Mononuclear cell (primary cell): ENCODE data around the gene TNS2. TPM values are rescaled to one million over a fixed set of nuclear protein-coding genes. Genes with fewer than 3 reads are reported as not detected.
"Not testable (repeated sequence)": the region's sequence is repeated elsewhere in the genome, so short reads cannot be mapped to it uniquely, and the experiment has no call there.

Source experiments
- H3K27me3 ChIP-seq: 2 replicates; pipeline ENCODE4 v1.6.0; 2011; ENCODE audit warnings: low read length, control low read depth; ENCODE audit not compliant: insufficient read depth
- H3K4me1 ChIP-seq: 2 replicates; pipeline ENCODE4 v1.5.1; 2011; ENCODE audit warnings: mild to moderate bottlenecking, low read length, control low read depth; ENCODE audit not compliant: insufficient read depth
- H3K4me3 ChIP-seq: 2 replicates; pipeline ENCODE4 v1.5.1; 2011; ENCODE audit warnings: mild to moderate bottlenecking, low read length, moderate library complexity
- H3K9me3 ChIP-seq: 2 replicates; pipeline ENCODE4 v1.5.1; 2011; ENCODE audit warnings: low read depth, mild to moderate bottlenecking, control low read depth, low read length
- total RNA-seq: library from RNA; depleted of rRNA; stranded (reverse); fragments of >200 nt; gene quantifications from one replicate; pipeline ENCODE4 v1.2.3, GENCODE V29; 2012

The TNS2 gene
- total RNA-seq, 1 donor: 0.21 TPM

DNA sequence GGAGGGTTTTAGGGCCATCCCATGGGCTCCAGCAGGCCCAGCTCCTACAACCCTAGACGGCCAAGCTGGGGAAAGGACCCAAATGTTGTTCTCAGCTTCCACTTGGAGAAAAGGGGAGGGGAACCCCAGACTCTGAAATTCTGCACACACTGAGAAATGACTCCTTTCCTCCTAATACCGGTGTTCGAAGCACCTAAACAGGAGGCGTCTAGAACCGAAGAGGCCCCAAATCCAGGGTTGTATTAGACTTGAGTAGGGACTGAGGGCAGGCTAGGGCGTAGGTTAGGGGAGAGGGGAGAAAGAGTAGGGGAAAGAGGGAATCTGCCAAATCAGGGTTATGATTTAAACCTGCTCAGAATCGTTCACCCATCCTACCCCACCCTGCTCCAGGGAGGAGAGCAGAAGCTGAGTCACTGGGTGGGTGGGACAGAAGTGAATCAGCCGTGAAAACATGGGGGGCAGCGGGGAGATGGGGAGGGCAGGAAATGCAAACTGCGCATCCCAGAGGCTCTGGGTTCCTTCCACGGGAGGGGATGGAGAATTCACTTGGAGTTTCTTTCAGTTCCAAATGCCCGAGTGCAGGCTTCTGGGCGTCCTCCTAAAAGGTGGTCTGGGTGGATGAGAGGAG lies 48.6 kb downstream of the TNS2 start:
- H3K4me1 ChIP-seq: peaks cover 64% of the 10 kb centered on the region

DNA sequence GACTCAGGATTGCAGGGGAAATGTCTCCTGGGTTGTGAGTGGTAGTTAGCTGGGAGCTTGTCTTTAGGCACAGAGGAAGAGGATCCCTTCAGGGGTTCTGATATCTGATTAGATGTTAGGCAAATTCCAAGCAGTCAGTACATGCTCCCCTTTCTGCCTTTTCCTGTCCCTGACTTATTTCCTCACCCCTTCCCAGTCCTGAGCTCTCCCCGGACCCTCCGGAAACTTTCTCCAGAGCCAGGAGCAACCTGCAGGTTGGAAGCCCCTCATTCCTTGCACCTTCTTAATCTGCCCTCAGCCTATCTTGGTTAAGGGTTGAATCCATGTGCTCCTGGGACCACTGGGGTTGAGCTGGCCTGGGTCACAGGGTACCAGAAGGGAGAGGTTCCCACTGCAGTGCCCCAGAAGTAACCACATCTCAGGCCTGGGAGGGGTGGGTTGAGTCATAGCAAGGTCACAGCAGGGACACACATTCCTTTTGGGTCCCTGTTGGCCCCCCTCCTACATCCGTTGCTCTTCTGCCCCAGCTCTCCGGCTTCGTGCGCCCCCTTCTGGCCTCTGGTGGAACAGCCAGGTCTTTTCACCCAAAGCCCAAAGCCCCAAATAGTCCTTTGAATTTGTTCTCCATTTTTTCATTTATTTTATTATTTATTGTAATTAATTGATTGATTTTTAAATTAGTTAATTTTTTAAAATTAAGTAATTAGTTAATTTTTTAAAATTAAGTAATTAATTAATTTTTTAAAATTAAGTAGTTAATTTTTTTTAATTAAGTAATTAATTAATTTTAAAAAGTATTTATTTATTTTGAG lies 49.4 kb downstream of the TNS2 start:
- Histone ChIP-seq H3K4me3 (no peak overlapping the region), H3K4me1 (peaks cover 64% of the 10 kb centered on the region), H3K9me3 (no peaks in the 10 kb centered on the region), H3K27me3 (peaks cover 9% of the 10 kb centered on the region)

More for the DNA sequence above, 48.6 kb downstream of the TNS2 start:
- H3K9me3 ChIP-seq: no peaks in the 10 kb centered on the region
- peaks cover 9% of the 10 kb centered on the region for H3K27me3 ChIP-seq
- no peak overlapping the region for H3K4me3 ChIP-seq

DNA sequence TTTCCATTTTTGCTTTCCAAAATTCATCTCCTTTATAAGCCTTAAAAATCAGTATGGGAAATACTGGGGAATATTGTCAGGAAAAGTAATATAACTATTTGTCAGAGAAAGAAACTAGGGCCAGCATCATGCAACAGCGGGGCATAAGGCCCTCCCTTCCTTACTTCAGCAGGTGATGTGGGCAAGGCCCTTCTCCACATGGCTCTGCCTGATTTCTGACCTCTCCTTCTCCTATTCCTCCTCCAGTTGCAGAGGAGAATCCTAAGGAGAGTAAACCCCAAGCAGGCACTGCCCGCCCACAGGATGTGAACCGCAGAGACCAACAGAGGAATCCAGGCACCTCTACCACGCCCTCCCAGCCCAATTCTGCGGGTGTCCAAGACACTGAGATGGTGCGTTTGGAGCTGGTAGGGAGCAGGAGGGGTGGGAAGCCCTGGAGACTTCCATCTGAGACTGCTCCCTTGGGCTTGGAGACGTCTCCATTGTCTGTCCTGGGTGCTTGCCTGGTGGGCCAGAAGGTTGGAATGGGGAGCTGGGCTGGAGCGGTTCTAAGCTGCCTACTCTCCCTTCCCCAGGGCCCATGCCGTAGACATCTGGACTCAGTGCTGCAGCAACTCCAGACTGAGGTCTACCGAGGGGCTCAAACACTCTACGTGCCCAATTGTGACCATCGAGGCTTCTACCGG lies 50.7 kb downstream of the TNS2 start:
- H3K4me3 ChIP-seq: no peak overlapping the region
- no peaks in the 10 kb centered on the region for H3K9me3 ChIP-seq
- H3K27me3 ChIP-seq: peaks cover 9% of the 10 kb centered on the region
- peaks cover 64% of the 10 kb centered on the region for H3K4me1 ChIP-seq

DNA sequence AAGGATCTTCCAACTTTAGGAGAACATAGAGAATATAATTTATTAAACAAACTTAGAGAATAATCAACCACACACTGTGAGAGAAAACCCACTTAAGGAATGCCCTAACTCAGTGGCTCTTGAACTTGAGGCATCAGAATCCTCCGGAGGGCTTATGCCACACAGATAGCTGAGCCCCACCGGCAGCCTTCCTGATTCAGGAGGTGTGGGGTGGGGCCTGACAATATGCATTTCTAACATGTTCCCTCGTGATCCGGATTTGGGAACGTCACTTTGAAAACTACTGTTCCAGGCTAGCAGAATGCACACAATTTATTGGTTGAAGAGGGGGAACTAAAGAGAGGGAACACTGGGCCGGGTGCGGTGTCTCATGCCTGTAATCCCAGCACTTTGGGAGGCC lies 51.4 kb downstream of the TNS2 start:
- peaks cover 9% of the 10 kb centered on the region for H3K27me3 ChIP-seq
- H3K9me3 ChIP-seq: no peaks in the 10 kb centered on the region
- H3K4me3 ChIP-seq: no peak overlapping the region
- H3K4me1 ChIP-seq: peaks cover 58% of the 10 kb centered on the region

DNA sequence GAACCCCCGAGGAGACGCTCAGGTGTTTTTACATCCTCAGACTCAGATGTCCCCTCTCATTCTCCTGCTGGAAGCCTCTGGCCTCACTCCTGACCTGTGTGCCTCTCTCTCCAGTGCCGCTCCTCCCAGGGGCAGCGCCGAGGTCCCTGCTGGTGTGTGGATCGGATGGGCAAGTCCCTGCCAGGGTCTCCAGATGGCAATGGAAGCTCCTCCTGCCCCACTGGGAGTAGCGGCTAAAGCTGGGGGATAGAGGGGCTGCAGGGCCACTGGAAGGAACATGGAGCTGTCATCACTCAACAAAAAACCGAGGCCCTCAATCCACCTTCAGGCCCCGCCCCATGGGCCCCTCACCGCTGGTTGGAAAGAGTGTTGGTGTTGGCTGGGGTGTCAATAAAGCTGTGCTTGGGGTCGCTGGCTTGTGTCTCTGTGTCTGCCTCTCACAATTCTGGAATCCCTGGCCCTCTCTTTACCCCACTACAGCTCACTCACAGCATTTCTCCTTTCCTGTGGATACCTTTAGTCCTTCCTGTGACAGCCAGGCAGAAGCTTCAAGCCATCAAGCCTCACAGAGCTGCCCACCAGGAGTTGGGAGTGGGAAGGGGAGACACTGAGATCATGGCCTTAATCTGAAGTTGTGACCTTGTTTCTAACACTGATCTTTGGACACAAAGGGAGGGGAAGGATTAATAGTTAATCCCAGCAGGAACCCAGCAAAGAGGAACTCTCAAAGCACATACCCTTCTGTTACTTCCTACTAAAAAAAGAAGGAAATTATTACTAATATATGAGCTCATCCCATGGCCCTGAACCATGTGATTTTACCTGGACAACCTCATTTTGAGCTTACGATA lies 52.3 kb downstream of the TNS2 start:
- Histone ChIP-seq H3K9me3 (no peaks in the 10 kb centered on the region), H3K4me1 (peaks cover 49% of the 10 kb centered on the region), H3K4me3 (no peak overlapping the region), H3K27me3 (peaks cover 5% of the 10 kb centered on the region)

DNA sequence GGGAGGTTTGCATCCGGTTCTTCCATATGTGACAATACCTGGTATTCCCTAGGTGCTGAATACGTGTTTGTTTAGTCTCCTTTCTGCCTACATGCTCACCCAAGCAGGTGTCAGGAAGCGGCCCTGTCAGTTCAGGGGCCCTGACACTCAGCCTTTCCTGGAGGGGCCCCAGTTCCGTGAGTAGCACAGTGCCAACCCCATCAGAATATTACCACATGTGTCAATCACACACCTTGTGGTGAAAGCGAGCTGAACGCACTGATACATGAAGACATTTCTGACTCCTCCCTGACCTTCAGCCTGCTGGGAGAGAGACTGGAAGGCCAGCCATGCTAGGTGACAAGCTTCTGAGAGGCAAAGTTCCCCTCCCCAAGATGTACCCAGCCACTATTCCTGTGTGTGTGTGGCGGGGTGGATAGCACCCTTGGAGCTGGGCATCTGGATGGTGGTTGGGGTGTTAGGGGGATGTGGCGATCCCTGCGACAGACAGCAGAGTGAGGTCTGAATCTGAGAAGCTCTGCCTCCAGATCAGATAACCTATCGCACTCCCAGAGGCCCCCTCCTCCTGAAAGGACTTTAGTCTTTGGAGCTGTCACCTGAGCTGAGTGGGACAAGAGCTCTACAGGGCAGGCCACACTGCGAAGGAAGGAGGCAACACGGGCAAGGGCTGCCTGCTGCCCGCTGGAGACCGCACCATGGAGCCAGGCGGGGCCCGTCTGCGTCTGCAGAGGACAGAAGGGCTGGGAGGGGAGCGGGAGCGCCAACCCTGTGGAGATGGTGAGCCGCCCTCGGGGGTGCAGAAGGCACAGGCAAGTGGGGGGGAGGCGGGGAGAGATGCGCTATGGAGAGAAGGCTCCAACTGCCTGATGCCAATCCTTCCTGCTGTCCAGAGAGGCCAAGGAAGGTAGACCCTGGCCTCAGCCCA lies 53.3 kb downstream of the TNS2 start, which contains the start of gene SOAT2:
TSS of gene SOAT2 (plus strand) at position 604 of the 925 bp plus-strand sequence. CDS start at position 696, 92 bp downstream.
- Histone ChIP-seq H3K27me3 (peaks cover 4% of the 10 kb centered on the region), H3K9me3 (no peaks in the 10 kb centered on the region), H3K4me3 (no peak within 1 kb of the TSS), H3K4me1 (peaks cover 39% of the 10 kb centered on the region)

DNA sequence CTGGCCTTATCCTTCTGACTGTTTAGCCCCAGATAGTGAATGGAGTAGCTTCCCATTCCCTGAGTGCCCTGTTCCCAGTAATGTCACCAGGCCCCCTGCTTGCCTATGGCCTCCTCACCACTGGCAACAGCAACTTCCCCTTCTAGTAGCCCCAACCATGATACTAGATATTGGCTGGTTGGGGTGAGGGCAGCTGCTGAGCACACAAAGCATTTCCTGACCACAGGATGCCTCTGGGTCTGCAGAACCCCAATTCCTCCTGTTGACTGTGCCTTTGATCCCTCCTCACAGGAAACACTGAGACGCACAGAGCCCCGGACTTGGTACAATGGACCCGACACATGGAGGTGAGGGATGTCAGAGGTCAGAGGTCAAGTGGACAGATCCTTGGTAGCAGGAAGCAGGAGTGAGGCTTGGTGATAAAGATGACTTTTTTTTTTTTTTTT lies 54.0 kb downstream of the TNS2 start:
- no peak overlapping the region for H3K4me3 ChIP-seq
- peaks cover 32% of the 10 kb centered on the region for H3K4me1 ChIP-seq
- no peaks in the 10 kb centered on the region for H3K27me3 ChIP-seq
- no peaks in the 10 kb centered on the region for H3K9me3 ChIP-seq

DNA sequence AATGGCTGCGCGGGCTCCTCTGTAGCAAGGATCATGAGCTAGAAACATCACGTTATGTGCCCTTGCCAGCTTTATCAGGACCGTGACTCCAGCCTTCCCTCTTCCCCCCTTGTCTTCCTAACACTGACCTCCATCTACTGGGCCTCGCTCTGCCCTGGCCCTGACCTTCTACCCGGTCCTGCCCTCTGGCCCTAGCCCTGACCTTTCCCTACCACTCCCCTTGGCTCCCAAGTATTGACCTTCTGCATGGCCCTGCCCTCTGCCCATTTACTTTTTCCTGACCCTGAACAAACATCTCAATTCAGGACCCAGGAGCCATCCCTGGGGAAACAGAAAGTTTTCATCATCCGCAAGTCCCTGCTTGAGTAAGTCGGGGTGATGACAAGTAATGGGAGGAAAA lies 55.4 kb downstream of the TNS2 start:
- no peak overlapping the region for H3K4me3 ChIP-seq
- H3K9me3 ChIP-seq: no peaks in the 10 kb centered on the region
- H3K27me3 ChIP-seq: no peaks in the 10 kb centered on the region
- H3K4me1 ChIP-seq: peaks cover 26% of the 10 kb centered on the region

DNA sequence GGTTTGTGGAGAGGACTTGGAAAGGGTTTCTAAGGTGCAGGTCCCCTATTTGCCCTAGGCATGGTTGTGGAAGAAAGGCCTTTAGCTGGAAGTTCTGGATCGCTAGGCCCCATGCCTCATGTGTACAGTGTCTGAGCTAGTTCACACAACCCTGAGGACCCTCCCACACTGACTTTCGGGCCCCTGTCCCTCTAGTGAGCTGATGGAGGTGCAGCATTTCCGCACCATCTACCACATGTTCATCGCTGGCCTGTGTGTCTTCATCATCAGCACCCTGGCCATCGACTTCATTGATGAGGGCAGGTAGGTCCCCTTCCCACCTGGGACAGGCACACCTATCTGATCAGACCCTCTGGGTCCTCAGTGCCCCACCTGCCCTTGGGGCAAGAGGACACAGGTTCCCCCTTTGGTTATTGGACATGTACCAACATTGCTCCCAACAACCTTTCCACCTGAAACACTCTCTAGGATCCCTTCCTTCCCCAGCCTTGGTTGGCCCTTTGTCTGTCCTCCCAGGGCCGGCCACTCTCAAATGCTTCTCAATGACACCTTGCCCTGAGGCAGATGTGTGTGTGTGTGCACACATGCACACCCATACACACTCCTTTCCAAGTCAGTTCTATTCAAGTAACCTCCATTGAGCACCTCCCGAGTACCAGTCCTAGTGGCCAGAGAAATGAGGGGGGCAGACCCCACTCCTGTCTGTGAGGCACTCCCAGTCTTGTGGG lies 56.0 kb downstream of the TNS2 start:
- no peak overlapping the region for H3K4me3 ChIP-seq
- peaks cover 26% of the 10 kb centered on the region for H3K4me1 ChIP-seq
- H3K27me3 ChIP-seq: no peaks in the 10 kb centered on the region
- H3K9me3 ChIP-seq: no peaks in the 10 kb centered on the region

DNA sequence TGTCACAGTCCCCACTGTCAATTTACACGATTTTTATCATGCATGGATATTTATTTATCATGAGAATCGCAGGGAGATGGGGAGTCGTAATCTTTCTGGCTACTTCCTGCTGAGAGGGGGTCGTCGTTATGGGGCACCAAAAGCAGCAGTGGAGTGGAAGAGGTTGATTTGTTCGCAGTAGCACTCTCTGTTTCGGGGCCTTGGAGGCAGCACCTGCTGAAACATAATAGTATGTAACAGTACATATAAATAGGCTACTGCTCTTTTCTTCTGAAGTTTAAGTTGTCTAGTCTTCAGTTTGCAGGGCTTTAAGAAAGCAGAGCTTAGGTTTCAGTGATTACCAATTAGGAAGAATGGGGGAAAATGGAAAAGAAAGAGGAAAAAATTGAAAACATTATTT lies 57.3 kb downstream of the TNS2 start:
- Histone ChIP-seq H3K4me1 (peaks cover 23% of the 10 kb centered on the region), H3K27me3 (no peaks in the 10 kb centered on the region), H3K4me3 (no peak overlapping the region), H3K9me3 (no peaks in the 10 kb centered on the region)

DNA sequence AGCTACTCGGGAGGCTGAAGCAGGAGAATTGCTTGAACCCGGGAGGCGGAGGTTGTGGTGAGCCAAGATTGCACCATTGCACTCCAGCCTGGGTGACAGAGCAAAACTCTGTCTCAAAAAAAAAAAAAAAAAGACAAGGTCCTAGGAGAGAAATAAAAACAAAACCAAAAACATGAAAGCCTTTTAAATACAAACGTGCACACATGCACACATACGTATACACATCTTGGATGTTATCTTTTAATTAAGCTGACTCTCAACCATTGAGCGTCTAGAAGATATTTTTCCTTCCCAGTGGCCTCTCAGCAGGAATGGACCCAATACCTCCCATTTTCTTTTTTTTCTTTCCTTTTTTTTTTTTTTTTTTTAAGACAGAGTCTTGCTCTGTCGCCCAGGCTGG lies 62.6 kb downstream of the TNS2 start:
- not testable (repeated sequence) for H3K4me3 ChIP-seq, H3K27me3 ChIP-seq, H3K4me1 ChIP-seq, H3K9me3 ChIP-seq

DNA sequence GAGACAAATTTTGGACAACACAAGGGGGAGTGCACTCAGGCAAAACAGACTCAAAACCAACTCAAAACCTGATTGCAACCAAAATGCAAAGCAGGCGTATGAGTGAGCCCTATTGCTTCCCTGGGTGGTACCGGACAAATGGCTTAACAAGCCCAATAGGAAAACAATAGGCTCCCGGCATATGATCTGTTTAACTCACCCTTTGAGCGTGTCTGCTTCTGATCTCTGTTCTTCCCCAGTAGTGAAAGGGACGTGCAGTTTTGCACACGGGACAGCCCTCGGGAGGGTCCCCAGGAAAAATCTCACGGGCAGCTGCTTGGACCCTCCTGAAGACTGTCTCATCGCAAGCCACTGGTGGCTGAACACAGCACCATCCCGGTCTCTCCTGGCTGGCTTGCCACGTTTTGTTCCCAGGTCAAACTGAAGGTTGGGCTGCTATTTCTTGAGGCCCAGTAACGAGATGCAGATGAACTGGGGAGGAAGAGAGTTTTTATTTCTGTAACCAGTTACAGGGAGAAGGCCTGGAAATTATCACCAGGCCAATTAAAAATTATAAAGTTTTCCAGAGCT lies 63.4 kb downstream of the TNS2 start:
- Histone ChIP-seq H3K4me3 (no peak overlapping the region), H3K4me1 (no peaks in the 10 kb centered on the region), H3K9me3 (no peaks in the 10 kb centered on the region), H3K27me3 (no peaks in the 10 kb centered on the region)

DNA sequence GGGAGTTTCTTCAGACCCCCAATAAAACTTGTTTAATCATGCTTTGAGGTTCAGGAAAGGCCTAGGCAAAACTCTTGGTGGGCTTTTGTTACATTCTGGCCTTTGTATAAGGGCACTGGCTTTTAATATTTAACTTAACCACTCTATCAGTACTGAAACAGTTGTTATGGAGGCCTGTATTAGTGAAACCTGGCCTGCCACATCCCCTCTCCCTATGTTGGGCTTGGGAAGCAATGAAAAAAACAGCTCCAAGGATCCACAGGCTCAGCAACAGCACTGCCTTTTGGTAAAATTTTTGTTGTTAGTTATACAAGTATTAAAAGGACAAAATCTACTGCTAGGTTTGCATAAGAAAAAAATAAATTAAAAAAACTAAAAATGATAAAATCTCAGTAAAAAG lies 64.1 kb downstream of the TNS2 start:
- Histone ChIP-seq H3K4me1 (no peaks in the 10 kb centered on the region), H3K27me3 (no peaks in the 10 kb centered on the region), H3K9me3 (no peaks in the 10 kb centered on the region), H3K4me3 (no peak overlapping the region)
